ENCODE results near the gene CP. TPM values are rescaled to one million over a fixed set of nuclear protein-coding genes. Genes with fewer than 3 reads are reported as not detected.
"Not testable (repeated sequence)": the region's sequence is repeated elsewhere in the genome, so short reads cannot be mapped to it uniquely, and the experiment has no call there.

Gene CP
- total RNA-seq, 3 donors from 2014 or later (not counting 1 experiment from before 2014, with no cell fraction given) = not detected

DNA sequence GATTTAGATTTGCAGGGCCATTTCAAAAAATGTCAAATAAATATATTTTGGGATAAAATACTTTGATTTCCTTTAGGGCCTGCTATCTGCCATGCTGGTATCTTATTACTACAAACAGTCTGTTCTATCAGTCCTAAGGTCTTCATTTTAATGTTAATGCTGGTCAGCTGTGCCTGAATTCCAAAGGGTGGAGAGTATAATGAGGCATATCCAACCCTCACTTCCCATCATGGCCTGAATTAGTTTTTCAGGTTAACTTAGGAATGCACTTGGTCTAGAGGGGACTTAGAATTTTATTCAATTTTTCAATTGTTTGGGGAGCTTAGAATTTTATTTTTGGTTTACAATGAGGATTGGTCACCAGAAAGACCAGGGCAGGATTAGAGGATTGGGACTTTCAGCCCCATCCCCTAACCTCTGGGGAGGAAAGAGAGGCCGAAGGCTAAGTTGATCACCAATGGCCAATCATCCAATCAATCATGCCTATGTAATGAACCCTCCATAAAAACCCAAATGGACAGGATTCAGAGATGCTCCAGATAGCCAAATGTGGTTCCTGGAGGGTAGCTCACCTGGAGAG lies 17.8 kb upstream of the CP start:
- H3K36me3 Mint-ChIP-seq = no peaks in the 10 kb centered on the region
- H3K4me3 Mint-ChIP-seq = no peak overlapping the region

DNA sequence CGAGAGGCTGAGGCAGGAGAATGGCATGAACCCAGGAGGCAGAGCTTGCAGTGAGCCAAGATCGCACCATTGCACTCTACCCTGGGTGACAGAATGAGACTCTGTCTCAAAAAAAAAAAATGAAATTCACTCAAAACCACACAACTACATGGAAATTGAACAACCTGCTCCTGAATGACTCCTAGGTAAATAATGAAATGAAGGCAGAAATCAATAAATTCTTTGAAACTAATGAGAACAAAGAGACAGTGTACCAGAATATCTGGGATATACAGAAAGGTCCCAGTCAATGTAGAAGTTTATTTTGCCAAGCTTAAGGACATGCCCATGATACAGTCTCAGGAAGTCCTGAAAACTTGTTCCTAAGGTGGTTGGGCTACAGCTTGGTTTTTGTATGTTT lies 16.6 kb upstream of the CP start:
- ATAC-seq; intact Hi-C loops (cut with micrococcal nuclease): not testable (repeated sequence)

More for the DNA sequence above, 17.8 kb upstream of the CP start:
- TF ChIP-seq CTCF (IDR thresholded peaks at IDR 0.05) = no peak
- H3K9me3 ChIP-seq (ENCODE audit: control insufficient read depth, insufficient read depth, low read length) = no peaks in the 10 kb centered on the region
- no peaks in the 10 kb centered on the region for H3K4me1 ChIP-seq (ENCODE audit: control insufficient read depth, insufficient read depth, low read length)
- H3K27me3 ChIP-seq (ENCODE audit: control insufficient read depth, insufficient read depth, low read length) = no peaks in the 10 kb centered on the region
- ATAC-seq (no peak), DNase-seq (no peak)
- H3K27me3 Mint-ChIP-seq (ENCODE audit: low read depth in 2 of 2) = no peaks in the 10 kb centered on the region
- H3K36me3 ChIP-seq (ENCODE audit: control insufficient read depth, insufficient read depth, low read length) = no peaks in the 10 kb centered on the region
- no peak overlapping the region for H3K27ac ChIP-seq (ENCODE audit: low read length)
- WGBS (ENCODE audit: insufficient coverage) = no CpG with 5 or more reads among the region's 1 CpG
- H3K4me1 Mint-ChIP-seq = no peaks in the 10 kb centered on the region
- H3K9me3 Mint-ChIP-seq = no peaks in the 10 kb centered on the region
- no peak overlapping the region for H3K27ac Mint-ChIP-seq
- H3K4me3 ChIP-seq (ENCODE audit: low read length) = no peak overlapping the region
- intact Hi-C loops (cut with micrococcal nuclease) = no loop called here

DNA sequence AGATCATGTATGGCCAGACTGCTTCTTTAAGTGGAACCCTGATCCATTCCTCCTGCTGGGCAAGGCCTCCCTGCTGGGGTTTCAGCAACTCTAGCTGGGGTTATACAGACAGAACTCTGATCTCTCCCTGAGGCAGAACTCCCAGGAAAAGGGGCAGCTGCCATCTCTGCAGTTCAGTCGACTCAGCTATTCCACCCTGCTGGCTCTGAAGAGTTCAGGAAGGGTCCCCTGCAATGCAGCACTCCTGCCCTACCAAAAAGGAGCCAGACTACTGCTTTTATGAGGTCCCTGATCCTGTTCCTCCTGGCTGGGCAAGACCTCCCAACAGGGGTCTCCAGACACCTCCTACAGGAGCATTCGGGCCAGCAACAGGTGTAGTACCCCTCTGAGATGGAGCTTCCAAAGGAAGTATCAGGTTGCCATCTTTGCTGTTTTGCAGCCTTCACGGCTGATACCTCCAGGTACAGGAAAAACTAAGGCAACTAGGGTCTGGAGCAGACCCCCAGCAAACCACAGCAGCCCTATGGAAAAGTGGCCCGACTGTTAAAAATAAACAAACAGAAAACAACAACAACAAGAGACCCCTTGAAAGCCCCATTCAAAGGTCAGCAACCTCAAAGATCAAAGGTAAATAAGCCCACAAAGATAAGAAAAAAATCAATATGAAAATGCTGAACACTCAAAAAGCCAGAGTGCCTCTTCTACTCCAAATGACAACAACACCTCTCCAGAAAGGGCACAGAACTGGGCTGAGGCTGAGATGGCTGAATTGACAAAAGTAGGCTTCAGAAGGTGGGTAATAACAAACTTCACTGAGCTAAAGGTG lies 14.2 kb upstream of the CP start:
- H3K27me3 ChIP-seq (ENCODE audit: control insufficient read depth, insufficient read depth, low read length) = no peaks in the 10 kb centered on the region
- intact Hi-C loops (cut with micrococcal nuclease) = no loop called here
- no peaks in the 10 kb centered on the region for H3K4me1 ChIP-seq (ENCODE audit: control insufficient read depth, insufficient read depth, low read length)
- no peak overlapping the region for H3K4me3 ChIP-seq (ENCODE audit: low read length)
- DNase-seq (no peak), ATAC-seq (no peak)
- 95% methylated on average over 4 of the region's 4 CpGs for WGBS (ENCODE audit: insufficient coverage)
- Mint-ChIP-seq H3K4me3 (no peak overlapping the region), H3K27me3 (ENCODE audit: low read depth in 2 of 2) (peaks cover 0 to 2% of the 10 kb centered on the region in 2 donors), H3K4me1 (no peaks in the 10 kb centered on the region), H3K27ac (no peak overlapping the region), H3K9me3 (no peaks in the 10 kb centered on the region), H3K36me3 (no peaks in the 10 kb centered on the region)
- TF ChIP-seq CTCF (IDR thresholded peaks at IDR 0.05) = no peak
- no peaks in the 10 kb centered on the region for H3K9me3 ChIP-seq (ENCODE audit: control insufficient read depth, insufficient read depth, low read length)
- H3K27ac ChIP-seq (ENCODE audit: low read length) = no peak overlapping the region
- no peaks in the 10 kb centered on the region for H3K36me3 ChIP-seq (ENCODE audit: control insufficient read depth, insufficient read depth, low read length)

More for the DNA sequence above, 16.6 kb upstream of the CP start:
- WGBS (ENCODE audit: insufficient coverage) = 100% methylated on average over 1 of the region's 2 CpGs
- not testable (repeated sequence) for H3K4me1 Mint-ChIP-seq; H3K27ac Mint-ChIP-seq; H3K9me3 ChIP-seq (ENCODE audit: control insufficient read depth, insufficient read depth, low read length); H3K9me3 Mint-ChIP-seq; H3K27me3 ChIP-seq (ENCODE audit: control insufficient read depth, insufficient read depth, low read length); H3K4me3 ChIP-seq (ENCODE audit: low read length); H3K4me3 Mint-ChIP-seq; H3K4me1 ChIP-seq (ENCODE audit: control insufficient read depth, insufficient read depth, low read length); DNase-seq; H3K36me3 ChIP-seq (ENCODE audit: control insufficient read depth, insufficient read depth, low read length); H3K36me3 Mint-ChIP-seq; H3K27me3 Mint-ChIP-seq (ENCODE audit: low read depth in 2 of 2); H3K27ac ChIP-seq (ENCODE audit: low read length)

DNA sequence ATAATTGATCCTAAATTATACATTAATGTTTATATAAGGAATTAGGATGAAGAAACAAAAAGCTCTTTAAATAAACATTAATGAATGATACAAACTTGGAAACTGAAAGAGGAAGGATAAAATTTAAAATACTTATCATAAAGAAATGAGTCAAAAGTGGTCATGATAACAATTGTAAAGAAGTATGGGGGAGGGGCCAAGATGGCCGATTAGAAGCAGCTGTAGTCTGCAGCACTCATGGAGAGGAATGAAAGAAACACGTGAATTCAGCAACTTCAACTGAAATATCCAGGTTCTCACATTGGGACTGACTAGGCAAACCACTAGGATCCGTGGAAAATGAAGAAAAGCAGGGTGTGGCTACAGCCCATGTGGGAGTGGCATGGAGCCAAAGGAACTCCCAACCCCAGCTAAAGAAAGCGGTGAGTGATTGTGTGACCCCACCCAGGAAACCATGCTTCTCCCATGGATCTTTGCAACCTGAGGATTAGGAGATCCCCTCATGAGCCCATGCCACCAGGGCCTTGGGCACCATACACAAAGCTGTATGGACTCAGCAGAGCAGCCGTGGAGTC lies 13.1 kb upstream of the CP start:
- H3K36me3 Mint-ChIP-seq = no peaks in the 10 kb centered on the region
- DNase-seq = no peak
- no peak for ATAC-seq
- H3K4me3 Mint-ChIP-seq = no peak overlapping the region
- intact Hi-C loops (cut with micrococcal nuclease) = no loop called here
- H3K27ac Mint-ChIP-seq = no peak overlapping the region
- H3K27ac ChIP-seq (ENCODE audit: low read length) = no peak overlapping the region
- H3K4me3 ChIP-seq (ENCODE audit: low read length) = no peak overlapping the region
- H3K4me1 Mint-ChIP-seq = no peaks in the 10 kb centered on the region
- H3K4me1 ChIP-seq (ENCODE audit: control insufficient read depth, insufficient read depth, low read length) = no peaks in the 10 kb centered on the region
- no peaks in the 10 kb centered on the region for H3K36me3 ChIP-seq (ENCODE audit: control insufficient read depth, insufficient read depth, low read length)
- peaks cover 0 to 2% of the 10 kb centered on the region in 2 donors for H3K27me3 Mint-ChIP-seq (ENCODE audit: low read depth in 2 of 2)
- no peaks in the 10 kb centered on the region for H3K9me3 ChIP-seq (ENCODE audit: control insufficient read depth, insufficient read depth, low read length)
- WGBS (ENCODE audit: insufficient coverage) = 90% methylated on average over 5 of the region's 5 CpGs
- no peak for TF ChIP-seq CTCF (IDR thresholded peaks at IDR 0.05)
- no peaks in the 10 kb centered on the region for H3K27me3 ChIP-seq (ENCODE audit: control insufficient read depth, insufficient read depth, low read length)
- H3K9me3 Mint-ChIP-seq = no peaks in the 10 kb centered on the region

Data from natural killer cell (primary cell).